HG02759 (cell line): Measurements from ENCODE around the gene EML3.
"Not testable (repeated sequence)": the region's sequence is repeated elsewhere in the genome, so short reads cannot be mapped to it uniquely, and the experiment has no call there.

Experiments
- ATAC-seq: cut with Tn5 transposase; IDR thresholded peaks from one replicate; pipeline ENCODE4 v1.9.1; 2021; ENCODE audit warnings: mild to moderate bottlenecking, moderate library complexity; ENCODE audit not compliant: unreplicated experiment

The EML3 gene

GRCh38 chr11:62601122-62601371 lies 11.5 kb downstream of the EML3 start:
- peak; percentile 10 for ATAC-seq

GRCh38 chr11:62600367-62601121 lies 12.0 kb downstream of the EML3 start:
- no peak for ATAC-seq

GRCh38 chr11:62599901-62600300 lies 12.7 kb downstream of the EML3 start:
- no peak for ATAC-seq

GRCh38 chr11:62599069-62599696 lies 13.4 kb downstream of the EML3 start:
- peak; percentile 52 for ATAC-seq

GRCh38 chr11:62595124-62595523 lies 17.5 kb downstream of the EML3 start:
- ATAC-seq = no peak

- no peak for ATAC-seq
These were observed 19.0 kb downstream of the EML3 start for GRCh38 chr11:62593434-62594044.

GRCh38 chr11:62592989-62593421 lies 19.6 kb downstream of the EML3 start:
- ATAC-seq = no peak

GRCh38 chr11:62592146-62592815 lies 20.3 kb downstream of the EML3 start:
- ATAC-seq = no peak

GRCh38 chr11:62591448-62592145 lies 21.0 kb downstream of the EML3 start, which contains the start of gene TUT1:
TSS of gene TUT1 (minus strand) at chr11:62591523. CDS start at chr11:62591485, 38 bp downstream.
- ATAC-seq = peak; percentile 93

GRCh38 chr11:62588966-62589637 lies 23.5 kb downstream of the EML3 start:
- no peak for ATAC-seq

GRCh38 chr11:62585356-62585755 lies 27.2 kb downstream of the EML3 start:
- not testable (repeated sequence) for ATAC-seq

- ATAC-seq = not testable (repeated sequence)
These were observed 30.8 kb downstream of the EML3 start for GRCh38 chr11:62581735-62582134.

- no peak for ATAC-seq
These were observed 31.4 kb downstream of the EML3 start for GRCh38 chr11:62580959-62581715.

GRCh38 chr11:62579252-62579651 lies 33.3 kb downstream of the EML3 start:
- ATAC-seq = no peak

- ATAC-seq = no peak
These were observed 34.0 kb downstream of the EML3 start for GRCh38 chr11:62578541-62578940.

- ATAC-seq = no peak
These were observed 35.4 kb downstream of the EML3 start for GRCh38 chr11:62577046-62577714.

- ATAC-seq = no peak
These were observed 36.7 kb downstream of the EML3 start for GRCh38 chr11:62575837-62576236.

- no peak for ATAC-seq
These were observed 37.4 kb downstream of the EML3 start for GRCh38 chr11:62575156-62575555.

- peak; percentile 1 for ATAC-seq
These were observed 38.1 kb downstream of the EML3 start for GRCh38 chr11:62574363-62575071.
